GM21786 (cell line): ENCODE results near the gene SFXN5.
"Not testable (repeated sequence)": the region's sequence is repeated elsewhere in the genome, so short reads cannot be mapped to it uniquely, and the experiment has no call there.

Source experiments
- ATAC-seq: cut with Tn5 transposase; IDR thresholded peaks from one replicate; pipeline ENCODE4 v1.9.1; 2021; ENCODE audit not compliant: unreplicated experiment

The SFXN5 gene

DNA sequence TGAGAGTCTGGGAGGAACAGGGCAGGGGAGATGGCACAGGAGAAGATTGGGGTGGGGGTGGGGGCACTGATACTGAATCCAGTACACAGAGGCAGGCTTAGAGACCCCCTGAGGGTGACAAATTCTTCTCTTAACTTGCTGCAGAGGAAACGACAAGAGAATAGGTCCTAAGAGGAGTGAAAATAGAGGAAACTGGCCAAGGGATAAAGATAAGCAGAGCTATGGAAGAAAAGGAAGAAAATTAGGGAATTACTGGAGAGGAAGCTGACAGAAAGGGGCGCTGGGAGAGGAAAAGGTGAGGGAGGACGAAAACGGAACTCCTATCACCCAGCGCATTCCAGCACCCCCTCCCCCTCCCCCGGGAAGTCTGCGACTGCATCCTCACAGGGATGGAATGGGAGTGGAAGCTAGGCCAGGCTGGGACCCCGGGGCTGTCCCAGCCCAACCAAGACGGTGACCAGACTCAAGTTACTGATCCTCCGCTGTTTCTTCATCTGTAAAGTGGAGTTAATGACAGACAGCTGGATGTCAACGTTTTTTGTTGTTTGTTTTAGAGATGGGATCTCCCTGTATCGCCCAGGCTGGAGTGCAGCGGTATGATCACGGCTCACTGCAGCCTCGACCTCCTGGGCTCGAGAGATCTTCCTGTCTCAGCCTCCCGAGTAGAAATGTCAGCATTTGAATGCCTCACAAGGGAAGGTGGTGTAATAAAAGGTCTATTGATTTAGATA, 156.8 kb downstream of the SFXN5 start:
- no peak for ATAC-seq

DNA sequence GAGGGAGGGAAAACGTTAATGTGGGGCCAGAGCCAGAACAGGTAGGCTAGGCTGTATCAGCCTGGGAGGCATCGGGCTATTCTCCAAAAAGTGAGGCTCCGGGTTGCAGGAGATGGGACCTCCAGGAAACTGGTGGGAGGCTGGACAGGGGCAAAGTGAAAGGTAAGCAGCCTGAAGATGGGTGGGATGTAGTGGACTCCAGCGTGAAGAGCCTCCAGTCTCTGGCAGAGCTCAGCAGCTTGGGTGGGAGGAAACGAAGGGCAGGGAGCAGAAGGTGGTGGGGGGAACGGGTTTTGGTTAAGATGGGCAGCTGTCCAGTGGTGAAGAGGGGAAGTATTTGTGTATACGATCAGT, 157.3 kb downstream of the SFXN5 start:
- ATAC-seq: no peak

DNA sequence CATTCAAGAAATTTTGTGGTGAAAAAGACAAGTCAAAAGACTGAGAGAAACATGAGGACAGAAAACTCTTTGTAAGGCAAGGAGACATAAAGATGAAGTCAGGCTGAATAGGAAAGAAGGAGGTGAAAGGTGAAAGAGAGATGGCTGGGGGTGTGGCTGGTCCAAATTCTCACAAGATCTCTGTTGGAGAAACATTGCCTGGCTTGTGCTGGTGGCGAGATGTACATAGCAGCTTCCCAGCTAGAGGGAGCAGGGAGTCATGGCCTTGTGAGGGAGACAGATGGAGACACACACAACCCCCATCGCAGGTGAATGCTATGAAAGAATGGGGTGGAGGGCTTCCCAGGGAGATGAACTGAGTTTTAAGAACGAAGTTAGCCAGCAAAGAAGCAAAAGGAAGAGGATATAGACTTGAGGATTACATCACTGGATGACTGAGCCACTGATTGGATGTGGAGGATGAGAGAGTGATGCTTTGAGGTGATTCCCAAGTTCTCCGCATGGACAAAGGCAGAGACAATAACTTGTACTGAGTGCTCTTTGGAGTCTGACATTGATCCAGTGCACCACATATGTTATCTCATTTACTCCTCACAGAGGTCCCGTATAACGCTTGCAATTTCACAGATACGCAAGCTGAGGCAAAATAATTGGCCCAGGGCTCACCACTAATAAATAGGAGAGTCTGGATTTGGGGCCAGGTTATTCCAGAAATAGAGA, 157.9 kb downstream of the SFXN5 start:
- no peak for ATAC-seq

DNA sequence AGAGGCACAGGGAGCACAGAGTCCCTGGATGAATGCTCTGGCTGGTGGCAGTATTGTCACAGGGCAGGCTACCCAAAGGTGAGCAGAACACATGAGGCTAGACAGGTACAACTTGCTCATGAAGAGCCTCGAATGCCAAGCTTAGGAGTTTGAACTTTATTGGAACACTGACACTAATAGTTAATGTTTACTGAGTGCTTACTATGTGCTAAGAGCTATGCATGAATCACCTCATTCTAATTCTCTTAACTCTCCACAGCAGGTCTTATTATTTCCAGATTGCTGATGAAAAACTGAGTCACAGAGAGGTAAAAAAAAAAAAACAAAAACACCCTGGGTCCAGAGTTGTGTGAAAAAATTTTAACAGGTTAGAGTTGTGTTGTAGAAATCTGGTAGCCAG, 160.3 kb downstream of the SFXN5 start:
- ATAC-seq: no peak

DNA sequence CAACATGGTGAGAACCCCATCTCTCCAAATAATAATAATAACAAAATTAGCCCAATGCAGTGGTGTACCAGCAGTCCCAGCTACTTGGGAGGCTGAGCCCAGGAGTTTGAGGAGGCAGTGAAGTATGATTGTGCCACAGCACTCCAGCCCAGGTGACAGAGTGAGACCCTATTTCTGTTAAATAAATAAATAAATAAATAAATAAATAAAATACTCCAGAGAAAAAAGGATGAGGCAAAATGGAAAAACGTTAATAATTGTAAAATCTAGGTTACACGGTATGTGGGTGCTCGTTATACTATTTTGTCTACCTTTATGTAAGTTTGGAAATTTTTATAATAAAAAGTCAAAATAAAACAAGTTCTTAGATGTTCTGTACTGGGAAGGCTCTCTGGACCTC, 162.8 kb downstream of the SFXN5 start:
- no peak for ATAC-seq

DNA sequence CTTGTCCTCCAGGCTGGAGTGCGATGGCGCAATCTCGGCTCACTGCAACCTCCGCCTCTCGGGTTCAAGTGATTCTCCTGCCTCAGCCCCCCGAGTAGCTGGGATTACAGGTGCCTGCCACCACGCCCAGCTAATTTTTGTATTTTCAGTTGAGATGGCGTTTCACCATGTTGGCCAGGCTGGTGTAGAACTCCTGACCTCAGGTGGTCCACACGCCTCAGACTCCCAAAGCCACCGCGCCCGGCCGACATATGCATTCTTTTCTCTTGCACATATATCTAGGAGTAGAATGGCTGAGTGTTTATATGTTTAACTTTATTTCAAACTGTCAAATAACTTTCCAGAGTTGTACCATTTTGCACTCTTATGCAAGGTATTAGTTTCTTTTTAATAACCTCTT, 164.1 kb downstream of the SFXN5 start:
- ATAC-seq: not testable (repeated sequence)

DNA sequence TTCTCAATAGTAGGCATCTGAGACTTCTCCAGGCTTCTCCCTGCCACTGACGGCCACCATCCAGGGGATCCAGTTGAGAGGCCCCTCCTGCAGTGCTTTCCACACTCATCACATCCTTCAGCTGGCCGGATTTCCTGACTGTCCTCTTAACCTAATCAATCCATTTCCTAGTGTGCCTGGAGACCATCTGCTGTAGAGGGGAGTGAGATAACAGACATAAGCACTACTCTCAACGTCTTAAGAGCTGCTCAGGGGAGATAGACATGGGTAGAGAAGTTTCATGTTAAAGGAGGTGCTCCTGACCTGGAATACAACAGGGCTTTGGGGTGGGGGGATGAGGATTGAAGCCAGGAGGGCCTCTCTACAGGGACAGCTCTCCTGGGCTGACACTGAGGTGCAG, 170.1 kb downstream of the SFXN5 start:
- ATAC-seq: no peak

DNA sequence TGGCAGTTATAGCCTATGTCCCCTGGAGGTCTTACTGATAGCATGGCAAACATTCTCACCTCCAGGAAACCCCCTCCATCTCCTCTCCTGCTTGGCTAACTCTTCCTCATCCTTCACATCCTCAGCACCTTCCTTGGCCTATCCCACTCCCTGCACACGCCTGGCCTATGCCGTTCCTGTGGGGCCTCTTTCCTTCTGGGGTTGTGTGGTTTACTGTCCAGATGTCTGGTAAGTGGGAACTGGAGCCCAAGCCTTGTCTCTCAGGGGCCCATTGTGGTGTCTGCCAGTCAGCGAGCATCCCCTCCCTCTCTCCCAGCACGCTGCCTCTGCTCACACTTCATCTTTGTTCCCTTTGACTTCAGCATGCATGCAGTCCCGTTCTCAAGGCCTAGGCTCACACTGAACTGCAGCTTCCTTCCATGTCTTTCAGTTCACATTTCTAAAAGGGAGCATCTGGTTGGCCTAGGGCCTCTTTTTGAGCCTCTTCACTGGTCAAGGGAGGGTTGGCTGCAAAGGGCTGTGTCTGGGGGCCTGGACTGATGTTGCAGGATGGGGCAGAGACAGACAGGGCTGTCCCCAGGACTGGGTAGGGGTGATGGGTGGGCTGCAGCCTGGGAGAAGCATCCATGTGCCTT, 171.2 kb downstream of the SFXN5 start:
- ATAC-seq: no peak

DNA sequence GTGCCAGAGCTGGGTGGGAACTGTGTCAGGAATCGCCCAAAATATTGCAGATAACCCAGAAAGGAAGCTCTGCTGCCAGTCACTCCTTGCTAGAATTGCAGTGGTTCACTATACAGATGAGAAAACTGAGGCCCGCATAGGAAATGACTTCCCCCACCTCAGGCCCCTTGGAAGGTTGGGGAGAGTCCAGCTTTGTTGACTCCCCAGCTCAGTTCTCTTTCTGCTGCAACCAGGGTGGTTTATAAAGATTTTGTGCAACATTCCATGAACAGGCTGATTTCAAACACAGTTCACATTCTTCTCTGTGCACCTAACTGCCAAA, 173.0 kb downstream of the SFXN5 start:
- no peak for ATAC-seq

DNA sequence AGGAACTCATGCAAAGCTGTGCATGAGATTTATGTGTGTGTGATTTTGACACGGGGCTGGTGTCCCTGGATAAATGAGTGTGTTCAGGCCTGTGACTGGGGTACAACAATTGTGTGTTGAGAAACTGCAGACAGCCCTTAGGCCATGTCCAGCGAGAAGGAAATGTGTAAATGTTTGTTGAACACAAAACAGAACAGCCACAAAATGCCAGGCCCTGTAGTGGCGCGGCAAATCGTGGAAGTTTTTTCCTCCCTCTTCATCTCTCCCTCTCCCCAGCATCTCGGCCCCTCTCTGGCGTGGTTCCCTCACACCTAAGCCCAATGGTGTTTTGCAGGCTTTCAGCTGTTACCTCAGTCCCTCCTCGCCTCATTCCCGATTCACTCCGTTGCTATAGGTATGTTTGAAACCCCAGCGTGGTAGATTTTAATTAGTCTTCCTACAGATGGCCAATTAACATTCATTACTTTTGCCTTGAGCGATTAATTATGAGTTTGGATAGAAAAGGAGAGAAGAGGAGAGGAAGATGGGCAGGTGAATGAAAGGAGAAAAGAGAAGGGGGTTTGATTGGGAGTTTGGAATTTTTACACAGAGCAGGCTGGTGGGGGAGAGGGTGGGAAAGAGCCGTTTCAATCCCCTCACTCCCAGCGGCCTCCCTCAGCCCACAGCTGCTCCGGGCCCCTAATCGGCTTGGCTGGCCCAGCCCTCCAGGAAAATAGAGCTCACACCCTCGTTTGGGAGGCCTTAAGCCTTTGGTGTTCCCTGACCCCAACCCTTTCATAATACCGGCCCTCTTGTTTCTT, 173.5 kb downstream of the SFXN5 start:
- no peak for ATAC-seq

DNA sequence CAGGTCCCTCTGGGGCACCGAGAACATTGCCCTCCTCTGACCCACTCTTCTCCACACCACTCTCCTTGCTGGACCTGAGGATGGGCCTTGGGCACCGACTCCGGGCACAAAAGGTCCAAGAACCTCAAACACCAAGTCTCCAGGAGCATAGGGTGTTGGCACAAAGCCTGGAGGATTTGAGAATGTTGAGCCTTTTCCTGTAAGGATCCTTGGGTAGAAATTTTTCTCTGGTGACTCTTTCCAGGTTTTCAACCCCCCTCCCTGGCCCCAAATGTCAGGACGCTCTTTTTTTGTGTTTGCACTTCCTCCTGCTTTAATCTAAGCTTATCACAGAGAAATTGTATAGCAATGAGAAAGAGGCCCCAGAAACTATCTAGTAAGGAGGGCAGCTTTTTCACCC, 175.1 kb downstream of the SFXN5 start:
- ATAC-seq: no peak

DNA sequence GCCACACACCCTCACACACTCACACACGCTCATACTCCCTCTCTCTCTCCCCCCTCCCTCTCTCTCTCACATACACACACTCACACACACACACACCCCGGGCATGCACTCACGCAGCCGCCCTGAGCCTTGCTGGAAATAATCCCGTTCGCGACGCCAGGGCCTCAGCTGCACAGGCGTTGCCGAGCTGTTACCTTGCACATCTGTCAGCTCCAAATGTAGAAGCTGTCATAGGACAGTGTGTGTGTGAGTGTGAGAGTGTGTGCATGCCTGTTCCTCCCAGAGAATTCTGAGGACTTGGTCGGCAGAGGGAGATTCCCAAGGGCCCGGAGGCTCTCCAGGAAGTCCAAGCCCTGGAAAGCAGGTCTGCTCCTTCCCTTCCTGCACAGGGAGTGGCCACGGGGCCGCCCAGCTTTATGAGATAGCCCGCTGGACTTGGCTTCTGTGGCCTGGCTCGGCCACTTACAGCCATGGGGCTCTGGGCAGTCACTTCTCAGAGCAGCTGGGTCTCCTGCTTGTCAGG, 175.7 kb downstream of the SFXN5 start:
- ATAC-seq: no peak

DNA sequence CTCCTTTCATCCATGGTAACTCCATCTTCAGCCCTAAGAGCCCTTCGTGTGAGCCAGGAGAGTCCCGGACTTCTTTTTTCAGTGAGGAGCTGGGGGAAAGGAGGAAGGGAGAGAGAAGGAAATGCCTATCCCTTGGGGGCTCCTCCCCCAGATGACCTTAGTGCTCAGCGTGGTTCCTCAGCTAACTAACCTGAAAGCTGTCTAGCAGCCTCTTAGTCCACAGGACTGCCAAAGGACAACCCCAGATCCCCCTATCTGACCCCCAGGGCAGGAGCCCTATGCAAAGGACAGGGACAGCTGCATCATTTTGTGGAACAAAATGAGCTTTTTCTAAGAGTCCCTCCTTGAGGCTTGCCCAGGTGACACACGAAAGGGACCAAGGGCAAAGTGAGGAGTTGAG, 176.4 kb downstream of the SFXN5 start:
- ATAC-seq: no peak

DNA sequence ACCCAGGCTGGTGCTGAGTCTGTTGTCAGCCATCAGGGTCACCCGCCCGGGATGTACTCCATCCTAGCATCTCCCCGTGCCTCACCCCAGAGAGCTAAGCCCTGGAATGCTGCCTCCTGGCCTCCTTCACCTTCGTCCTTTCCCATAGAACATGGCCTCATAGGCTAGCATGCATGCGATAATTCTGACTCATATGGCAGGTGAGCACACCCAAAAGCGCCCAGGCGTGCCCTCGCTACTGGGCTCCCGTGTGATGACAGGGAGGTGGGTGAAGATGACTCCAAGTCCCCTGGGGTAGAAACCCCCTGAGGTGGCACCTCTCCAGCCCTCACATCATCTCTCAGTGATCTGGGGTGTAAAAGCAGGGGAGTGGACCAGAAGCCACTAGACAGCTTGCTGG, 177.0 kb downstream of the SFXN5 start:
- no peak for ATAC-seq

DNA sequence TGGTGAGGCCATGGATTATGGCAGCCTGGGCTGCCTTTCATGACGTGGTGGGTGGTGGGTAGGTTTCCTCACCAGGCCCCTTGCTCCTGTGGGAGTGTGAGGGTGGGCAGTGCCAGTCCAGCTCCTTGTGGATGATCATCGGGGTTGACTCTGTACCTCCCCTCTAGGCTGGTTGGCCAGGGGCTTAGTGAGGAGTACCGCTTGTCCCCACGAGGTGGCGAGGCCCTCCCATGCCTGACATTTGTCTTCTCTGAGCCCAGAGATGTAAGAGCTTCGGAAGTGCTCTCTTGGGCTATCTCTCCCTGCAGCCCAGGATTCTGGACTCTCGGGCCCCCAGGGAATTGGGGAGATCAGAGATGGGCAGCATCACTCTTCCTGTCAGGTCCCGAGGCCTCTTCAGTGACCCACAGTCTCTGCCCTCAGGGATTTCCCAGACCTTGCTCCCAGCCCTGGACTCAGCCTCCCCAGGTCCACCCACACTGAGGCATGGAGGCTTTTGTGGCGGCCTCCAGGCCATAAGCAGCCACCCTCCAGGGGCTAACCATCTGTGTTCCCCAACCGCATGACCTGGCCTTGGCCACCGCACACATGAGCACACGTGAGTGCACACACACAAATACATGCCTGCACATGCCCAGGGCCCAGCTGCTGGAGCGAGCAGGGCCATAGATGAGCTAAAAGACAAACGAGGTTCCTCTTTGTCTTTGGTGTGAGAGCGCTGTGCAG, 177.8 kb downstream of the SFXN5 start:
- ATAC-seq: peak; percentile 71

DNA sequence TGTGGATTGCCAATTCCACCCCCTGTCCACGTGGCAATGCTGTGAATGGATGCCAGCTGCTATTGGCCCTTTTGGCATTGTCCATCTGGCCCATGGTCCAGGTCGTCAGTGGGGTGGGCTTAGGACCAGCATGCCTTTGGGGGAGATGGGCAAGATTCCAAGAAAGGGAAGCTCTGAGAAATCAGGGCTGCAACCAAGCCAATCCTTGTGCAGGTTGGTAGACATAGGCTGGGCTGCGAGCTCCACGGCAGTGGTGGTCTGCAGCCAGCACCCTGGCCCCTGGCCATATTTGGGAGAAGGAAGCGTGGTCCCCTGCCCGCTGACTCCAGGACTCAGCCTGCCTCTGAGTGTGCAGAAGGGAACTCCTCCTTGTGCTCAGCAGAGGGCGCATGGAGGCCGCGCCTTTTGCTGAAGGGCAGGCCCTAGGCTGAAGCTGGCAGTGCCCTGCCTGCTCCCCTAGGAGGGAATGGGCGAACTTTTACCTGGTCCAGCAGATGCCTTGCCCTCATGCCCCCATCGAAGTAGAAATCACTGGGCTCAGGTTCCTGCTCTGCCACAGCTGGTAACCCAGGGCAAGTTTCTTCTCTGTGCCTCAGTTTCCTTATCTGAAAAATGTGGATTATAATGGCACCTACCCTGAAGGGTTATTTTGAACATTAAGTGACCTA, 178.9 kb downstream of the SFXN5 start:
- peak; percentile 53 for ATAC-seq
